IPS-11a (cell line): ENCODE results near the gene CHD6.

Experiments
- H3K4me3 ChIP-seq: one replicate; pipeline ENCODE4 v1.5.1; 2013; ENCODE audit warnings: low read depth, low read length, control low read depth

The CHD6 gene

DNA sequence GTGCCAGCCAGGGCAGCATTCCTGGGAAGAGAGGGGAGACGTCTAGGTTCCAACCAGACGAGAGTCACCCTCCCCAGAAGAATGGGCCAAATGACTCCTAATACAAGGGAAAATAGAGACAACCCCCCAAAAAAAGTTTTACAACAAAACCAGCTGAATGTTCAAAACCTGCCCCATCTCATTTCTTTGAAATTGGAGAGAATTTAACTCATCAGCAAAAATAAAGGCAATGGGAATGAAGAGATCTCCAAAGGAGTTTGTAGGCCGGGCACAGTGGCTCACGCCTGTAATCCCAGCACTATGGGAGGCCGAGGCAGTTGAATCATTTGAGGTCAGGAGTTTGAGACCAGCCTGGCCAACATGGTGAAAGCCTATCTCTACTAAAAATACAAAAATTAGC, 241.8 kb downstream of the CHD6 start:
- H3K4me3 ChIP-seq, result no peak overlapping the region

DNA sequence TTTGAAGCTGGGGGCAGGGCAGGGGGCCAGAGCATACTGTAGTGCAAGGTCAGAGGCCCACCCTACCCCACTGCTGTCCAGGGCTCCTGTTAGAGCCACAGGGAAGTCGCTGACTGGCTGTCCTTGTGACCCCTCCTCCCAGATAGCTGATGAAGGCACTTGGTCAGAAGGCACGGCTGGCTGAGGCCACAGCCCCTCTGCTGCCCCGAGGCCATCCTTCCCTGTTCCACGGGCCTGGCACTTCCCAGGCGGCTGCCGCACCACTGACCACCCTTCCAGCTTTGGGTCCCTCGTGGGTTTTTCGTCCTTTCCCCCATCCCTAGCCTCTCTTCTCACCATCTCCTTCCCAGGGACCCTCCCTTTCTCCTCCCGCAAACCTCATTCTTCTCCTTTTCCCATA, 242.3 kb downstream of the CHD6 start:
- no peak overlapping the region for H3K4me3 ChIP-seq

DNA sequence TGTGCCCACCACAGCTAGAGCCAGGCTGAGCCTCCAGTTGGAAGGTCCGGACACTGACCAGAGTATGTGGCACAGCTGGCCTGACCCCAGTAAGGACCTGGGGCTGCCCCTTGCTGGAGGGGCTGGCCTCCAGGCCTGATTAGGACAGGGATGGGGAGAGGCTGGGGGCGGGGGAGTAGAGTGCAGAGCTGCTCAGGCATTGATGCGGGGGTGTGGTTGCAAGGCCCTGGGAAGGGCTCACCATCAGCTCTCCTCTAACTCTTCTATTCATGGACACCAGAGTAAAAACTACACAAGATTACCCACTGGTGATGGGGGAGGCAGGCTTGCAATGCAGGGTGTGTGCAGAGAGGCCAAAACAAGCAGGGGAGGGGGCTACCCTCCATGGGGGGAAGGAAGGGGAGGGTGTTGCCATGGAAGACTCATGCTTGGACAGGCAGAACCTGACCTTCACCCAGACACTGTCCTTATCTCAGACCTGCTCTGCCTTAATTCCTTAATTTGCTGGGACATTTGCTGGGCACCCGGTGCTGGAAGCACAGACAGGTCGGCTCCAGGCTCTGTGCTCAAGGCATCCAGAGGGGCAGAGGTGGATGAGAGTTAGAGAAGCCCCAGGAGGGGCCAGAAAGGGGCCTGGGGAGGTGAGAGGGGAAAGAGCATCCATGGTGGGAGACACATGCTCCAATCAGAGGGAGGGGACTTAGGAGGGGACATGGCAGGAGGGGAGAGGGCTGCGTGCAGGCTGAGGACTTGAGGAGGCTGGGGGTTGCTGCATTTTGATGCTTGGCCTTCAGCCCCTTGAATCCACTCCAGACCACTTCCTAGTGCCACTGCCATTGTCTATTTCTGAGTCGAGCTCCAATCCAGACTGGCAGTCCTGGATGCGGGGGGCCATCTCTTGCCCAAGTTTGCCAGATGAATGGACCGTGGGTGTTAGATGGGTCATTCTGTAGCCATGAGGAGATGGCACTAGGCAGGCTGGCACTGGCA, 244.0 kb downstream of the CHD6 start:
- no peak overlapping the region for H3K4me3 ChIP-seq

DNA sequence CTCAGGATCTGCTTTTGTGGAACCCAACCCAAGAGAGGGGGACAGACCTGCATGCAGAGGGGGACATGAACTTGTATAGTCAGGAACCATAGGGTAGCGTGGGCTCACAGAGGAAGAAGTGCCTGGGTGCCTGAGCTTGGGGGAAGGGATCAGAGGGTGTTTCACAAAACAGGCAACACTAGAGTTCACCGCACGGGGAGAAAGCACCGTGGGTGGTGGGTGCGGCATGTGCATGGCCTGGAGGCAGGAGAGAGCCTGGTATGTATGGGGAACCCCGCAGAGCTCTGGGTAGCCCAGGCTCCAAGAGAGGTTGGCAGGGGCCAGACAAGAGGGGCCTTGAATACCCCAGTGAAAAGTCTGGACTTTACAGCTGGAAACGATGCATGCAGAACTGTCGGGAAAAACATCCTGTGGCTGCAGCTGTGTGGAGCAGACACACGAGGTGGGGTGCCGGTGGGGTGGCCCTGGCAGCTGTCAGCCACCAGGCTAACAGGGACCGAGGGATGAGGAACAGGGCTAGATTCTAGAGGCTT, 244.9 kb downstream of the CHD6 start:
- no peak overlapping the region for H3K4me3 ChIP-seq

DNA sequence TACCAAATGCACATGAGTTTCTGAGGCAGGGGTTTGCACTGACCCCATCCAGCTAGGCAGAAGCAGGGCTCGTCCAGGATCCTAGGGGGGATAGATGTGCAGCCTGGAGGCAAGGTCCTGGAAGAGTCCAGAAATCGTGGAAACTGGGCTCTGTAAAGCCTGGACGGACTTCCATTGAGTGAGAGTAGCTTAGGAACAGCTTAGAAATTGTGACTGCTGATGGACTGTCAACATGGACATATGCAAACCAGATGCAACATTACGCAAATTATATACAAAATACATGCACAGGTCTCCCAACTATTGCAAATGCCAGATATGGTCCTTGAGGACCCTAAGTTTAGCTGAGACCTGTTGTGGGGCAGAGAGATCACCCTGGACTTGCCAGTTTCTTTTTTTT, 246.8 kb downstream of the CHD6 start:
- H3K4me3 ChIP-seq, result no peak overlapping the region

DNA sequence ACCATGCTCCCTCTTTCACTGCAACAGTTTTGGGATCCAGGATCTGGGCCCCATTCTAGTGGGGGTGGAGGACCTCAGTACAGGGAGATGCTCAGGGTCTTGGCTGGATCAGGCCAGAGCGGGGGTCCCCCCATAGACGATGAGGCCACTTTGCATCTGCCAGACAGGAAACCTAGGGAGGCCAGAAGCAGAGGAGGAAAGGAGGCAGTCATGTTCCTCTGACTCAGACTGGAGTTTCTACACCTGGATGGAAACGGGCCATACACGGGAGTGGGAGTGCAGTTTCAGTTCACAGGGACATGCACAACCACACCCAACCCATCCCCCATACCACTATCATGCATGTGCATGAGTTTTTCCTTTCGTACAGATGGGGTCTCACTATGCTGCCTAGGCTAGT, 248.0 kb downstream of the CHD6 start:
- no peak overlapping the region for H3K4me3 ChIP-seq

DNA sequence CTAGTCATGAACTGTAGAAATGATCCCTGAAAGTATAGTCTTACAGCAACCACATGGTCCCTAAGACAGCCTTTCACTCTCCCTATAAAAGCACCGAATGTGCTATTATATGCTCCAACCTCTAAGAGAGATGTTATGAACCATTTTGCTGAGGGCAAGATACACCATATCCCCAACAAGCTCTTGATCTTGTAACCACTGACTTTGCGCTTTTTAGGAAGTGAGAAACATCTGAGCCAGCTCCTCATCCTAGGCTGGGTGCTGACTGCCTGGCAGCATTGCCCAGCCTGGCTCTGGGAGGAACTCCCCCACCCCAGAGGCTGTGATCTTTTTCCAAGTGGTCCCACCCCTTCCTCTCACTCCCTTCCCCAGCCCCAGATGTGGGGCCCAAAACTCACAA, 248.5 kb downstream of the CHD6 start:
- no peak overlapping the region for H3K4me3 ChIP-seq

DNA sequence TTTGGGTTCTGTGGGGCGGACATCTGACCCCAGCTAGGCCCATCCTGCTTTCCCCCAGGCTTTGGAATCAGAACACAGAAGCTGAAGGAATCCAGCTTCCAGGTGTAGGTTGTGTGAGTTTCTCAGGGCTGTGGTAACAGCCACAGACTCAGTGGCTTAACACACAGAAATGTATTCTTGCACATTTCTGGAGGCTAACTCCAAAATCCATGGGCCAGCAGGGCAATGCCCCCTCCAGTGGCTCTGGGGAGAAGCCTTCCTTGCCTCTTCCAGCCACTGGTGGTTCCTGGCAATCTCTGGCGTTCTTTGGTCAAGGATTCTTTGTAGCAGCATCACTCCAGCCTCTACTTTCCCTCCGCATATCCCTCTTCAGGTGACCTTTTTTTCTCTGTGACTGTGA, 250.2 kb downstream of the CHD6 start:
- H3K4me3 ChIP-seq, result no peak overlapping the region

DNA sequence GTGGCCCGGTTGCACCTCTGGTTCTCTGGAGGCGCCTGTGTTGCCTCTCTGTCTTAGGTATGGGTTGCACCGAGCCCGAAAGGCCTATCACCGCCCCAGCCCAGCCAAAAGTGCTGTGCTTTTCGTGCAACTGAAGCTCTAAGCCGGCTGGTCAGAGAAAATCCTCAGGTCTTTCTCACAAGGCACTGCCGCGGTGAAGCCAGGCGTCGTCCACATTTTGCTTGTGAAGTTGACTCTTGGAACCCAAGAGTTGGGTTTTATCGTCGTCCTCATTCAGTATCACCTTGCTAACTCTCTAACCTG, 250.8 kb downstream of the CHD6 start:
- peak overlapping the region; percentile 43 for H3K4me3 ChIP-seq

DNA sequence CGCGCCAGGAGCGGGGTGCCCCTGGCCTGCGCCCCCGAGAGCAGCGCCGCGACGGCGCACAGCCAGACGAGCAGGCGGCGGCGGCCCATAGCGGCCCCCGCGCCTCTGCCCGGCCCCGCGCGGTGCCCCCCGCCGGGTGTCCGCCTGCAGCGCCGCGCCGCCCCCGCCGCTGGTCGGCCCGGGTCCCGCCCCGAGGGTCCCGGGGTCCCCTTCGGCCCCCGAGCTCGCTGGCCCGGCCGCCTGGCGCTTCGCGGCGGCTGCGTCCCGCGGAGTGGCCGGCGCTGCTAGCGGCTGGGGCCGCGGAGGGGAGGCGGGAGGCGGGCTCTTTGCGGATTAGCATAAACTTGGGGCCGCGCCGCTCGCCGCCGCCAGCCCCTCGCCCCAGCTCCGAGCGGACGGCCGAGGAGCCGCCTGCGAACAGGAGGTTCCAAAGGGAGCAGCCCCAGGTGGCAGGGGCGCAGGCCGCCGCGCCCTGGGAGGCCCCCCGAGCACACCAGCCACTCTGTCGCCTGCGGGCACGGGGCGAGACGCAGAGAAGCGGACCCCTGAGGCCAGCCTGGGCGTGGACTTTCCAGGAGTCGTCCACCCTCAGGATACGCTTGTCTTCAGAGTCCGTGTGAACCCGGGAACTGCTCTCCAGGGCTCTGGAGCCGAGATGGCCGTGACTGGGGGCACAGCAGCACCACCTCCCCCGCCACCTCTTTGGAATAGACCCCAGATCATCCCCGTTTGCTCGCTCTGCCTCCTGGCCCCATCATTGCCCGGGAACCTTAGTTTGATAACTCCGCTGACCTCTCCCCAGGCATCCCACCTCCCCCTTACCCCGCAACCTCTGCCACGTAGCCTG, 251.4 kb downstream of the CHD6 start, which contains the start of gene EMILIN3:
EMILIN3 (minus strand) TSS at position 273 of the 847 bp plus-strand sequence; CDS start at position 89, 184 bp downstream.
- peak within 1 kb of the TSS; percentile 43 for H3K4me3 ChIP-seq

DNA sequence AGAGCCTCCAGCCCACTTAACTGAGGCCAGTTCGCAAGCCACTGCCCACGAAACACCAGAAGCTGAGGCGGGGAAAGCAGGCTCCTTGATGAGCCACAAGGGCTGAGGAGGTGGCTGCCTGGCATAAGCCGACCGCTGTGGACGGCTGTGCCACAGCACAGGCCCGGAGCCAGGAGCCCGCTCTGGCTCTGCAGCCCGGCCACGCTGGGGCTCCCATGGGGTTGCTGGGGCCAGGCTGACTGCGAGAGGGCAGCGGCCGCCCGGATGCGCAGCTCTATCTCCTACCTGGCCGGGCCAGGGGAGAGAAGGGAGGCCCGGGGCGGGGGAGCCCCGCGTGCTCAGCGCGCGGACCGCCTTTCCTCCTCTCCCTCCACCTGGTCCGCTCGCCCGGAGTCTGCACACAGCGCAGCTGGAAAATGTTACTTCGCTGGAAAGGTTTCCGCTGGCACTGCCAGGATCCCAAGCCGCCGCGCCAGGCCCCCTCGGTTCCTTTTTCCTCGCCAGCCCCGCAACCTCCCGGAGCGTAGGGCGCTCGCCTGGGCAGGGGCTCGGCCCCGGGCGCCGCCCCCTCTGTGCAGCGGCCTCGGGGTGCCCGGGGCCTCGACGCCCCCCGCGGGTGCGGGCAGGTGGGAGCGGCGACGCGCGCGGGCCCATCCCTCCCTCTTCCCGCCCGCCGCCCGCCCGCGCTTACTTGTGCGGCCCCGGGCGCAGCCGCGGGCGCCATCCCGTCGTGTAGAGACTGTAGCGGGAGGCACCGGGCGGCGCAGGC, 252.2 kb downstream of the CHD6 start:
- peak overlapping the region; percentile 20 for H3K4me3 ChIP-seq

DNA sequence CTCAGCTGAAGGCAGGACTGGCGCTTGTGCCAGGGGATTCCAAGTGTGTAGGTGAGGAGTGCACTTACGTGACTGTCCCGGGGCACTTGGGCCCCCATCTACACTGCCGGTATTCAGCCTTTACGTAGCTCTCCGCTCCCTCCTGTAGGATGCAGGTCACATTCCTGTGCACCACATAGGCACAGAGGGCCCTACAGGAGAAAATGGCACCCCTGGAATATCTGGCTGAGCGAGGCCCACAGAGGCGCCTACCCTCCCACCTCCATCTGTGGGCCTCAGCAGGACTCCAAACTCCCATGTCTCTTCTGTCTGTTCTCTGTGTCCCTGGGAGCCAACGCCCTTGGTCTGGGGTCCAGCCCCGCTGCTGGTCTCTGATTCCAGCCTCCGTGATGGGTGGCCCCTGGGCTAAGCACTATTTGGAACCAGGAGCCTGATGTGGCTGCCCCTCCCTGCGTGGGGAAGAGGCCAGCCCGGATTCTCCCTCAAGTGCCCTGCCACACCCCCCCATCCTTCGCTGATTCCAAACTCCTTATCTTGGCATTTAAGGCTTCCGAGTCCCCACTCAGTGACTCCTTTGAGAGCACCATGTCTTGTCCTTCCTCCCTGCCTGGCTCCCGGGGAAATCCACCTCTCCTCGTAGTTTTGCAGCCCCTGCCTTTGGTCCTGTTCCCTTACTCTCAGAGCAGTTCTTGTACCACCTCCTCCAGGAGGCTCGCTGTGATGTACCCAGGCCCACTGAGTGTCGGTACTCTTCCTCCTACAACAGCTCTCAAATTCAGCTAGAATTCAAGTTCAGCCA, 253.0 kb downstream of the CHD6 start:
- H3K4me3 ChIP-seq, result no peak overlapping the region

DNA sequence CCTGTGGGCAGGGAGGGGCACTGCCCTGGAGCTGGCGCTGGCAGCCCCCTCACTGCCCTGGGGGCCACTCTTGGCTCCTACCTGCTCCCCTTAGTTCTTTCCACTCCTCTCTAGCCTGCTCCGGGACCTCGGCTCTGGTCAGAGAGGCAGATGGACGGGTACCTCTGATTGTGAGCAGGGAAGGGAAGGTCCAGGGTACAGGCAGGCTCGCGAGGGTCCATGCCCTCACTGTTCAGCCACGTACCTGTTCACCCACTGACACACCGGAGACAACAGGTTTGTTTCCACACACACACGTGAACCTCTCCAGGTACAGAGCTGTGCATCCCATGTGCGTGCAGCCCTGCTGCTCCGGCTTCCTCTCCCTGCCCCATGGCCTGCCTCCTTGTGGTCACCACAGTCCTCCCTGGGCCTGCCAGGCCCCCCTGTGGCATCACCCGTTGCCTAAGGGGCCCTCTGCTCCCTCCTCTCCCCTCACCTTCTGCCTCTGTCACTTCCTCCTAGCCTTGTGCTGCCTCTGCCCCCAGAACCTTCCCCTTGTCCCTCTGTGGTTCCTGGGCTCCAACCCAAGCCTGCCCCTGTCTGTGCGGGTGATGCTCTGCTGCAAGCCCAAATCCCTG, 253.8 kb downstream of the CHD6 start:
- no peak overlapping the region for H3K4me3 ChIP-seq

DNA sequence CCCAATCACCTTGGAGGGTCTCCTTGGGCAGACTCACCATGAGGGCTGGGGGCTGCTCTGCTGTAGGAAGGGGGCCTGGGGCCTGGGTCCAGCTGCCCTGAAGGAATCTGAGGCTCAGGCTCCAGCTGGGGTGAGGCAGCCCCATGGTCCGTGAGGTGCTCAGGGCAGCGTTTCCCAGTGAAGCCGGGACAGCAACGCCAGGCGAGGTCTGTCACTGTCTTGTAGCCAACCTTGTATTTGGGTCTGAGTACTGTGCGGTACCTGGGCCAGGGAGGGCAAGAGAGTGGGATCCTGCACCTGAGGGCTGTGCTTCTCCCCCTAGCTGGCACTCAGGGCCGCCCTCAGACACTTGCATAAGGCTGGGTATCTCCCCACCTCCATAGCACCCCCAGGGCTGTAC, 254.6 kb downstream of the CHD6 start:
- no peak overlapping the region for H3K4me3 ChIP-seq

DNA sequence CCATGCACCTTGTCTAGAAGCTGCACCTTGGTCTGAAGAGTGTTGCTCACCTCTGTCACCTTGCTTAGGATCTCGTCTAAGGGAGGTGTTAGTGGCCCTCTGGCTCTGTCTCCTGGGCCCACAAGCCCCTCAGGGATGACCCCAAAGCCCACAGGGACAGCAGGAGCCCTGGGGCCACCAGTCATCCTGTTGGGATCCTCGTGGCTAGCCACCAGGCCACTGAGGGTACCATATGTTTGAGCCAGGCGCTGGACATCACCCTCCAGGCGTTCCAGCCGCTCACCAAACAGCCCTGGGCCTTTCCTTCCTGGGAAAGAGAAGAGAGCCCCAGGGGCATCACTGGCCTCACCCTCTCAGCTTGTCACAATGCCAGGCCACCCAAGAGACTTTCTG, 255.4 kb downstream of the CHD6 start:
- no peak overlapping the region for H3K4me3 ChIP-seq

DNA sequence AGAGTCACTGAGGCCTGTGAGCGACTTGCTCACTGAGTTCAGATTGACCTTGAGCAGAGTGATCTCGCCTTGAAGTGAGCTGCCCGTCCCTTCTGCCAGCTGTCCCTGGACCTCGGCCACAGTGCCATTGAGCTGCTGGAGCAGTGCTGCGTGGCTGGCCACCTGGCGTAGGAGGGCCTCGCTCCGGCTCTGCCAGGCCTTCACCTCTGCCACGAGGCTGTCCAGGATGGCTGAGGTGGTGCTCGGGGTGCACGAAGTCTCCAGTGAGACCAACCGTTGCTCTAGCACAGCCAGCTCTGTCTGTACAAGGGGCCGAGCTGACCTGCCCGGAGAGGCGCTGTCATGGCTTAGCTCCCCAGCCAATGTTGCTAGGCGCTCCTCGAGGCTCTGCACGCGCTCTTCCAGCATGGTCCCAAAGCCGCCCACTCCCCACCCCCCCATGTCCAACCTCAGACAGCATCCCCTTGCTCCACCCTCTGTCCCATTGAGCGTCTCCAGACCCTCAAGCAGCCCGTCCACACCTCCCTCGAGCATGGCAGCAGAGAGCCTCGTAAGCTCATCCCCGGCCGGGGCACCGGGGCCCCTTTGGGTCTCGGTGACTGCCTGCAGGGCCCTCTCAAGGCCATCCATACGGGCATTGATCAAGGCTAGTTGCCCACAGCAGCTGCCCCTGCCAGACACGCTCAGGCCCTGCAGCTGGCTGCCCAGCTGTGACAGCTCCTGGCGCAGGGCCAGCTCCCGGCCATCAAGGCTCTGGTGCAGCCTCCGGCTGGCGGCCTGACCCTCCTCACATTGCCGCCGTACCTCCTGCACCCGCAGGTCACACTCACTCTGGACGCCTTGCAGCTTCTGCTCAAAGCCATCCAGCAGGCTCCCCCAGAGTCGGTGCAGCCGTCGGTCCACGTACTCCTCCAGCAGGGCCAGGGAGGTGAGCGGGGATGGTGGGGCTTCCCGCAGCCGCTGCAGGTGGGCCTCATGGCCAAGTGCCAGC, 256.1 kb downstream of the CHD6 start:
- H3K4me3 ChIP-seq, result no peak overlapping the region

DNA sequence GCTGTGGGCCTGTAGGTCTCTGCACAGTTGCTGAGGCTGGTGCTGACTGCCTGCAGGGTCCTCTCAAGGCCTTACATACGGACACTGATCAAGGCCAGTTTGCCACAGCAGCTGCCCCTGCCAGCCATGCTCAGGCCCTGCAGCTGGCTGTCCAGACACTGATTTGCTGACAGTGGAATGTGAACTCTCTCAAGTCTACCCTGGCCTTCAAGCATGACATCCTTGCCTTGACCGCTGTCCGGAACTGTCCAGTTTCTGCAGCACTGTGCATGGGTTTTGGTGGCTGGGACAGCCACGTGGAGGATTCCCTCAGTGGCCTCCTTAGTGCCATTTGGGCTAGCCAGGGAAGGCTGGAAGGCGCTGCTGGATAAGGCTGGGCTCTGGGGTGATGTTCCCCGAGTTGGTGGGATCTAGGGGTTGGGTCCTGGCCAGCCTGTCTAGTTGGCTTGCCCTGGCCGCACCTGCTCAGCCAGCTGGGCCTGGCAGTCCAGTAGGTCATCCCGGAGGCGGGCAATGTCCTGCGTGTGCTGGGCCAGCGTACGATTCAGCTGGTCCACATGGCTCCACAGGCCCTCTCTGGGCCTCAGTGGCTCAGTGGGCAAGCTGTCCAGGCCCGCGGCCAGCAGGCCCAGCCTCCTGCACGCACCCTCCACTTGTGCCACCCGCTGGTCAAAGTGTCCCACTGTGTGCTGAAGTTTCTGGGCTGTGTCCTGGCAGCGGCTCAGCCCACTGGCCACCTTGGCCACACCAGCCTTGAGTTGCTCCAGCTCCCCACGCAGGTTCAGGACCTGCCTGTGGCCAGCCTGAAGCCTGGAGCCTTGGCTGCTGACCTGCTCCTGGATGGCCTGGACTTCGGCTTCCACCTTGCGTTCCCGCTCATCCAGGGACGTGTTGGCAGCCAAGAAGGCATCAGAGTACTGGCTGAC, 257.1 kb downstream of the CHD6 start:
- no peak overlapping the region for H3K4me3 ChIP-seq
